ENCODE results near the gene THPO.
"Not testable (repeated sequence)": the region's sequence is repeated elsewhere in the genome, so short reads cannot be mapped to it uniquely, and the experiment has no call there.

The THPO gene

GRCh38 chr3:184344579-184345316 lies 33.3 kb downstream of the THPO start:
- H3K27ac ChIP-seq: no peak overlapping the region
- no peak for TF ChIP-seq CTCF (conservative IDR thresholded peaks at IDR 0.05)
- TF ChIP-seq ZFX (IDR thresholded peaks at IDR 0.05): no peak

- H3K27ac ChIP-seq: no peak overlapping the region
- no peak for TF ChIP-seq ZFX (IDR thresholded peaks at IDR 0.05)
- no peak for TF ChIP-seq CTCF (conservative IDR thresholded peaks at IDR 0.05)
These were observed 34.7 kb downstream of the THPO start for GRCh38 chr3:184343200-184343876.

GRCh38 chr3:184341925-184342324 lies 36.1 kb downstream of the THPO start:
- TF ChIP-seq ZFX (IDR thresholded peaks at IDR 0.05) (no peak), CTCF (conservative IDR thresholded peaks at IDR 0.05) (no peak)

GRCh38 chr3:184339451-184340135 lies 38.4 kb downstream of the THPO start:
- not testable (repeated sequence) for H3K27ac ChIP-seq

More at GRCh38 chr3:184341925-184342324, 36.1 kb downstream of the THPO start:
- H3K27ac ChIP-seq: no peak overlapping the region

GRCh38 chr3:184339001-184339400 lies 39.0 kb downstream of the THPO start:
- no peak for TF ChIP-seq ZFX (IDR thresholded peaks at IDR 0.05)
- TF ChIP-seq CTCF (conservative IDR thresholded peaks at IDR 0.05): no peak
- H3K27ac ChIP-seq: no peak overlapping the region

- H3K27ac ChIP-seq: no peak overlapping the region
- TF ChIP-seq CTCF (conservative IDR thresholded peaks at IDR 0.05) (no peak), ZFX (IDR thresholded peaks at IDR 0.05) (no peak)
These were observed 39.5 kb downstream of the THPO start for GRCh38 chr3:184338511-184338945.

- TF ChIP-seq ZFX (IDR thresholded peaks at IDR 0.05): no peak
- TF ChIP-seq CTCF (conservative IDR thresholded peaks at IDR 0.05): no peak
- peak overlapping the region; percentile 81 for H3K27ac ChIP-seq
These were observed 40.0 kb downstream of the THPO start for GRCh38 chr3:184337981-184338380.
